ENCODE measurements around the gene ZDHHC14. TPM values are rescaled to one million over a fixed set of nuclear protein-coding genes. Genes with fewer than 3 reads are reported as not detected.

Gene ZDHHC14
- total and polyA plus RNA-seq, 2 of the 8 experiments (the other 6 are each of a cell fraction or from before 2014, with no cell fraction given): 2.9 to 5.3 TPM

- Histone ChIP-seq H3K36me3 (ENCODE audit: control insufficient read depth in 2 of 4, insufficient read depth in 4 of 4, low read length in 3 of 4) (no peaks in the 10 kb centered on the region), H3K27me3 (replicated peaks in 1 of 4; ENCODE audit: control insufficient read depth in 3 of 4, extremely low read depth in 1 of 4, insufficient read depth in 3 of 4, low read length in 3 of 4) (no peaks in the 10 kb centered on the region; a peak in 2 of 7 replicates), H2BK120ac (replicated peaks; ENCODE audit: low read depth, low read length) (no peak overlapping the region), H3K4me3 (ENCODE audit: extremely low read depth in 1 of 4, insufficient read depth in 2 of 4, low read depth in 3 of 4, low read length in 4 of 4) (no peak overlapping the region), H3K4me2 (ENCODE audit: insufficient read depth in 1 of 2, low read depth in 2 of 2, low read length in 2 of 2) (no peak overlapping the region), H2BK20ac (ENCODE audit: low read length) (no peak overlapping the region), H3K27ac (ENCODE audit: low read depth, low read length) (no peak overlapping the region), H2BK15ac (ENCODE audit: low read length) (no peak overlapping the region), H3K4me1 (replicated peaks in 1 of 4; ENCODE audit: control insufficient read depth in 3 of 4, insufficient read depth in 4 of 4, low read length in 3 of 4) (peaks cover 0 to 2% (median 0%) of the 10 kb centered on the region in 4 experiments; a peak in 1 of 7 replicates), H2BK5ac (ENCODE audit: low read depth, low read length) (no peak overlapping the region), H3K14ac (ENCODE audit: insufficient read length) (no peak overlapping the region), H3K18ac (ENCODE audit: extremely low read depth, low read length) (no peak overlapping the region), H3K79me2 (ENCODE audit: control insufficient read depth in 1 of 2, insufficient read depth in 2 of 2, low read length in 2 of 2) (no peaks in the 10 kb centered on the region), H4K20me1 (replicated peaks in 1 of 2; ENCODE audit: control insufficient read depth in 1 of 2, insufficient read depth in 2 of 2, low read length in 2 of 2) (no peaks in the 10 kb centered on the region), H3K9ac (replicated peaks in 1 of 4; ENCODE audit: extremely low read depth in 1 of 4, low read depth in 3 of 4, low read length in 3 of 4) (no peak overlapping the region), H3K56ac (replicated peaks; ENCODE audit: insufficient read length, low read depth, low read length) (no peak overlapping the region), H3K23me2 (ENCODE audit: low read depth, low read length) (no peaks in the 10 kb centered on the region), H3K4ac (replicated peaks; ENCODE audit: insufficient read length, low read depth, low read length) (no peak overlapping the region), H4K91ac (replicated peaks; ENCODE audit: insufficient read length, low read length) (no peak overlapping the region), H2AK5ac (ENCODE audit: low read depth, low read length) (no peak overlapping the region), H4K5ac (ENCODE audit: insufficient read length, low read depth, low read length) (no peak overlapping the region), H3K23ac (ENCODE audit: insufficient read length) (no peak overlapping the region), H4K8ac (ENCODE audit: extremely low read depth, insufficient read depth, low read length) (no peak overlapping the region), H3K79me1 (ENCODE audit: low read depth, low read length) (no peaks in the 10 kb centered on the region), H2AFZ (ENCODE audit: low read length) (no peak overlapping the region), H3K9me3 (ENCODE audit: insufficient read depth in 2 of 2, low read depth in 1 of 2, low read length in 1 of 2) (no peaks in the 10 kb centered on the region), H2BK12ac (ENCODE audit: low read depth, low read length) (0 out of 2 replicates have a peak overlapping the region, but pooled peaks have one; percentile 44)
- ChIA-PET POLR2A (ENCODE audit: partially characterized antibody) (no interaction called here), CTCF (ENCODE audit: partially characterized antibody) (interaction anchor here (0.9 to 1.8 kb wide), 4 partner anchors 14 to 370 kb away, joined by 3 to 4 read pairs (median 4); no protein-coding TSS in a partner anchor)
- WGBS, 2 experiments (ENCODE audit: extremely low coverage in 1 of 2, insufficient coverage in 1 of 2, insufficient read length in 1 of 2, insufficient replicate concordance in 2 of 2, low coverage in 1 of 2, low lambda C conversion rate in 2 of 2, missing lambda C conversion rate in 1 of 2): 82% methylated on average over 12 of the region's 12 CpGs; no CpG with 5 or more reads in 1 of the 2 experiments
- FAIRE-seq (no peak), DNase-seq (ENCODE audit: low read depth in 1 of 2, low spot score in 2 of 2) (no peak)
- no peak for TF ChIP-seq KDM5A (IDR thresholded peaks at IDR 0.05; ENCODE audit: low read length)
- no peak for TF ChIP-seq CTBP2 (IDR thresholded peaks at IDR 0.05; ENCODE audit: borderline replicate concordance, insufficient read depth, insufficient read length, low read length)
- no peak for TF ChIP-seq TEAD4 (IDR thresholded peaks at IDR 0.05; ENCODE audit: low read depth, low read length)
- TF ChIP-seq CBX5 (IDR thresholded peaks at IDR 0.05; ENCODE audit: low read depth, low read length): no peak
- TF ChIP-seq POLR2AphosphoS5 (IDR thresholded peaks at IDR 0.05; ENCODE audit: low read depth, low read length): no peak
- TF ChIP-seq POU5F1 (IDR thresholded peaks at IDR 0.05; ENCODE audit: low read depth, low read length): no peak
- no peak for TF ChIP-seq RFX5 (IDR thresholded peaks at IDR 0.05; ENCODE audit: borderline replicate concordance, low read depth, low read length)
- no peak for TF ChIP-seq MAFK (IDR thresholded peaks at IDR 0.05; ENCODE audit: low read depth, low read length)
- TF ChIP-seq ATF3 (IDR thresholded peaks at IDR 0.05; ENCODE audit: insufficient read depth, low read depth, low read length): no peak
- TF ChIP-seq CTCF (IDR thresholded peaks at IDR 0.05; ENCODE audit: control extremely low read depth in 1 of 3, insufficient read depth in 1 of 3, low read depth in 1 of 3, low read length in 3 of 3): no peak
Measured at GRCh38 chr6:157684620-157685299, 303.8 kb downstream of the ZDHHC14 start.
